DOHH2 (cell line): ENCODE results near the gene APOL2.

Experiments
- H3F3A ChIP-seq: fragments of 200-600 bp; sonication (generic), shearing (Covaris generic); 2 replicates; pipeline ENCODE4 v1.6.0; 2016; ENCODE audit warnings: antibody characterized with exemption, mild to moderate bottlenecking; ENCODE audit not compliant: control insufficient read depth, insufficient read depth
- H3K27ac ChIP-seq: fragments of 200-600 bp; sonication (generic); 2 replicates; pipeline ENCODE4 v1.5.1; 2014; ENCODE audit warnings: low read depth, mild to moderate bottlenecking, low read length, moderate library complexity
- H3K27me3 ChIP-seq: fragments of 200-600 bp; sonication (generic); 2 replicates; pipeline ENCODE4 v1.6.1; 2014; ENCODE audit warnings: mild to moderate bottlenecking, low read length, mixed read lengths; ENCODE audit not compliant: control insufficient read depth
- H3K36me3 ChIP-seq: fragments of 200-600 bp; sonication (generic); 2 replicates; pipeline ENCODE4 v1.6.1; 2014; ENCODE audit warnings: mild to moderate bottlenecking, low read length, moderate library complexity, mixed read lengths; ENCODE audit not compliant: control insufficient read depth
- H3K4me1 ChIP-seq: fragments of 200-600 bp; sonication (generic); 2 replicates; pipeline ENCODE4 v1.6.1; 2014; ENCODE audit warnings: mild to moderate bottlenecking, low read length, mixed read lengths; ENCODE audit not compliant: control insufficient read depth
- H3K4me2 ChIP-seq: fragments of 200-600 bp; sonication (generic); 2 replicates; pipeline ENCODE4 v1.6.0; 2014; ENCODE audit warnings: mild to moderate bottlenecking, low read length, moderate library complexity
- H3K4me3 ChIP-seq: fragments of 200-600 bp; sonication (generic); 2 replicates; pipeline ENCODE4 v1.5.1; 2014; ENCODE audit warnings: mild to moderate bottlenecking, low read length, mixed read lengths
- H3K79me2 ChIP-seq: fragments of 200-600 bp; sonication (generic); 2 replicates; pipeline ENCODE4 v1.6.1; 2014; ENCODE audit warnings: mild to moderate bottlenecking, low read length, mixed read lengths; ENCODE audit not compliant: control insufficient read depth
- H3K9me2 ChIP-seq: fragments of 200-600 bp; sonication (generic); replicated peaks from 2 replicates; pipeline ENCODE4 v1.6.1; 2014; ENCODE audit warnings: mild to moderate bottlenecking, low read length, mixed read lengths; ENCODE audit not compliant: control insufficient read depth
- H3K9me3 ChIP-seq: fragments of 200-600 bp; sonication (generic); 2 replicates; pipeline ENCODE4 v1.6.1; 2014; ENCODE audit warnings: antibody characterized with exemption, low read length, mixed read lengths; ENCODE audit not compliant: control insufficient read depth, insufficient read depth
- H4K20me1 ChIP-seq: fragments of 200-600 bp; sonication (generic); 2 replicates; pipeline ENCODE4 v1.6.0; 2014; ENCODE audit warnings: low read depth, mild to moderate bottlenecking, antibody characterized with exemption, low read length, moderate library complexity; ENCODE audit not compliant: control insufficient read depth, insufficient read depth
- CTCF ChIP-seq: fragments of 200-600 bp; sonication (generic); IDR thresholded peaks from one replicate; pipeline ENCODE4 v1.5.1; 2014; ENCODE audit warnings: antibody characterized with exemption, mild to moderate bottlenecking, low read depth, low read length; ENCODE audit not compliant: poor library complexity, severe bottlenecking
- EZH2phosphoT487 ChIP-seq: fragments of 200-600 bp; sonication (generic); IDR thresholded peaks from 2 replicates; pipeline ENCODE4 v1.6.1; 2017; ENCODE audit warnings: borderline replicate concordance, mild to moderate bottlenecking, antibody characterized with exemption, low read length, moderate library complexity, mixed read lengths

APOL2 gene

GRCh38 chr22:36177160-36177559, 62.2 kb downstream of the APOL2 start:
- H3K4me3 ChIP-seq: no peak overlapping the region
- no peaks in the 10 kb centered on the region for H3F3A ChIP-seq
- peaks cover 5% of the 10 kb centered on the region for H3K27me3 ChIP-seq
- H3K4me1 ChIP-seq: no peaks in the 10 kb centered on the region
- H3K27ac ChIP-seq: no peak overlapping the region
- H4K20me1 ChIP-seq: no peaks in the 10 kb centered on the region
- no peak for TF ChIP-seq CTCF
- TF ChIP-seq EZH2phosphoT487: no peak
- no peaks in the 10 kb centered on the region for H3K9me2 ChIP-seq
- no peaks in the 10 kb centered on the region for H3K36me3 ChIP-seq
- H3K9me3 ChIP-seq: no peaks in the 10 kb centered on the region
- no peak overlapping the region for H3K4me2 ChIP-seq
- H3K79me2 ChIP-seq: no peaks in the 10 kb centered on the region
